ENCODE data around the gene KIF23. TPM values are rescaled to one million over a fixed set of nuclear protein-coding genes. Genes with fewer than 3 reads are reported as not detected.

The KIF23 gene
- total RNA-seq, 2 donors from 2014 or later = 53.4 to 82.6 TPM

GRCh38 chr15:69436951-69437350 lies 22.8 kb downstream of the KIF23 start:
- no peak for TF ChIP-seq CTCF (conservative IDR thresholded peaks at IDR 0.05)
- H3K4me3 ChIP-seq (ENCODE audit: low read length) = no peak overlapping the region
- peaks cover 8% of the 10 kb centered on the region for H3K4me1 Mint-ChIP-seq
- H3K4me3 Mint-ChIP-seq = no peak overlapping the region
- H3K9me3 Mint-ChIP-seq = no peaks in the 10 kb centered on the region
- H3K36me3 Mint-ChIP-seq (ENCODE audit: low read depth) = peaks cover 78% of the 10 kb centered on the region
- no peaks in the 10 kb centered on the region for H3K27me3 ChIP-seq (ENCODE audit: control insufficient read depth, insufficient read depth, low read length, poor library complexity, severe bottlenecking)
- no peaks in the 10 kb centered on the region for H3K9me3 ChIP-seq (ENCODE audit: control insufficient read depth, low read length)
- no peak overlapping the region for H3K9ac ChIP-seq (ENCODE audit: extremely low read depth, low read length, poor library complexity, severe bottlenecking)
- DNase-seq = no peak
- H3K27me3 Mint-ChIP-seq (ENCODE audit: insufficient read depth) = no peaks in the 10 kb centered on the region
- WGBS, 2 experiments (ENCODE audit: insufficient coverage in 1 of 2, insufficient read length in 1 of 2) = 95 to 97% methylated on average over 4 of the region's 4 CpGs
- H3K27ac Mint-ChIP-seq = peak overlapping the region; percentile 31
- no peaks in the 10 kb centered on the region for H3K4me1 ChIP-seq (ENCODE audit: control insufficient read depth, insufficient read depth, low read length)
- no peak overlapping the region for H3K27ac ChIP-seq (ENCODE audit: low read depth, low read length)
- H3K36me3 ChIP-seq (ENCODE audit: control insufficient read depth, insufficient read depth, low read length) = peaks cover 88% of the 10 kb centered on the region

- no peaks in the 10 kb centered on the region for H3K9me3 Mint-ChIP-seq
- H3K27ac Mint-ChIP-seq = no peak overlapping the region
- Histone ChIP-seq H3K36me3 (ENCODE audit: control insufficient read depth, insufficient read depth, low read length) (peaks cover 91% of the 10 kb centered on the region), H3K4me1 (ENCODE audit: control insufficient read depth, insufficient read depth, low read length) (no peaks in the 10 kb centered on the region), H3K4me3 (ENCODE audit: low read length) (no peak overlapping the region), H3K27me3 (ENCODE audit: control insufficient read depth, insufficient read depth, low read length, poor library complexity, severe bottlenecking) (no peaks in the 10 kb centered on the region), H3K9ac (ENCODE audit: extremely low read depth, low read length, poor library complexity, severe bottlenecking) (no peak overlapping the region), H3K27ac (ENCODE audit: low read depth, low read length) (no peak overlapping the region), H3K9me3 (ENCODE audit: control insufficient read depth, low read length) (no peaks in the 10 kb centered on the region)
- H3K4me3 Mint-ChIP-seq = no peak overlapping the region
- peaks cover 78% of the 10 kb centered on the region for H3K36me3 Mint-ChIP-seq (ENCODE audit: low read depth)
- H3K27me3 Mint-ChIP-seq (ENCODE audit: insufficient read depth) = no peaks in the 10 kb centered on the region
- WGBS, 2 experiments (ENCODE audit: insufficient coverage in 1 of 2, insufficient read length in 1 of 2) = 96 to 100% methylated on average over 3 to 4 of the region's 4 CpGs
- peaks cover 8% of the 10 kb centered on the region for H3K4me1 Mint-ChIP-seq
- DNase-seq = no peak
- no peak for TF ChIP-seq CTCF (conservative IDR thresholded peaks at IDR 0.05)
These were observed 25.5 kb downstream of the KIF23 start for GRCh38 chr15:69439623-69440022.

GRCh38 chr15:69443032-69443611 lies 29.0 kb downstream of the KIF23 start:
- Histone ChIP-seq H3K9me3 (ENCODE audit: control insufficient read depth, low read length) (no peaks in the 10 kb centered on the region), H3K4me1 (ENCODE audit: control insufficient read depth, insufficient read depth, low read length) (no peaks in the 10 kb centered on the region), H3K9ac (ENCODE audit: extremely low read depth, low read length, poor library complexity, severe bottlenecking) (no peak overlapping the region), H3K27me3 (ENCODE audit: control insufficient read depth, insufficient read depth, low read length, poor library complexity, severe bottlenecking) (no peaks in the 10 kb centered on the region), H3K36me3 (ENCODE audit: control insufficient read depth, insufficient read depth, low read length) (peaks cover 92% of the 10 kb centered on the region), H3K4me3 (ENCODE audit: low read length) (no peak overlapping the region), H3K27ac (ENCODE audit: low read depth, low read length) (no peak overlapping the region)
- Mint-ChIP-seq H3K27ac (no peak overlapping the region), H3K4me1 (peaks cover 3% of the 10 kb centered on the region), H3K36me3 (ENCODE audit: low read depth) (peaks cover 79% of the 10 kb centered on the region), H3K9me3 (no peaks in the 10 kb centered on the region), H3K27me3 (ENCODE audit: insufficient read depth) (no peaks in the 10 kb centered on the region), H3K4me3 (no peak overlapping the region)
- 95 to 96% methylated on average over 5 of the region's 5 CpGs for WGBS, 2 experiments (ENCODE audit: insufficient coverage in 1 of 2, insufficient read length in 1 of 2)
- no peak for DNase-seq
- TF ChIP-seq CTCF (conservative IDR thresholded peaks at IDR 0.05) = no peak

Data from endodermal cell (in vitro differentiated cells).